ENCODE data around the gene UQCC5.
A peak's percentile ranks its signal among the peaks of the same experiment; 100 is the strongest.

The UQCC5 gene

GRCh38 chr3:52536369-52537164 is at the start of gene UQCC5:
TSS of gene UQCC5 (plus strand) at chr3:52536605. CDS start at chr3:52536756, 151 bp downstream.
- DNase-seq (ENCODE audit: low read depth, low spot score), result peak; percentile 95

- no peak for DNase-seq (ENCODE audit: low read depth, low spot score)
These were observed 49.2 kb upstream of the UQCC5 start for GRCh38 chr3:52487050-52487787.

GRCh38 chr3:52487788-52488691 is 48.4 kb upstream of the UQCC5 start:
- no peak for DNase-seq (ENCODE audit: low read depth, low spot score)

GRCh38 chr3:52488746-52489145 is 47.7 kb upstream of the UQCC5 start:
- DNase-seq (ENCODE audit: low read depth, low spot score), result no peak

GRCh38 chr3:52489453-52489852 is 47.0 kb upstream of the UQCC5 start:
- no peak for DNase-seq (ENCODE audit: low read depth, low spot score)

GRCh38 chr3:52490035-52490938 is 46.1 kb upstream of the UQCC5 start:
- DNase-seq (ENCODE audit: low read depth, low spot score), result no peak

- DNase-seq (ENCODE audit: low read depth, low spot score), result no peak
These were observed 45.4 kb upstream of the UQCC5 start for GRCh38 chr3:52490939-52491526.

- no peak for DNase-seq (ENCODE audit: low read depth, low spot score)
These were observed 44.3 kb upstream of the UQCC5 start for GRCh38 chr3:52492059-52492458.

GRCh38 chr3:52493232-52494017 is 43.0 kb upstream of the UQCC5 start:
- DNase-seq (ENCODE audit: low read depth, low spot score), result no peak

GRCh38 chr3:52494445-52494844 is 42.0 kb upstream of the UQCC5 start:
- no peak for DNase-seq (ENCODE audit: low read depth, low spot score)

- DNase-seq (ENCODE audit: low read depth, low spot score), result no peak
These were observed 41.4 kb upstream of the UQCC5 start, which contains the start of gene STAB1 for GRCh38 chr3:52494886-52495495. TSS of gene STAB1 (plus strand) at chr3:52495338. CDS start at chr3:52495414, 76 bp downstream.

GRCh38 chr3:52495777-52496602 is 40.4 kb upstream of the UQCC5 start:
- no peak for DNase-seq (ENCODE audit: low read depth, low spot score)

GRCh38 chr3:52498137-52499054 is 38.0 kb upstream of the UQCC5 start:
- no peak for DNase-seq (ENCODE audit: low read depth, low spot score)

- DNase-seq (ENCODE audit: low read depth, low spot score), result no peak
These were observed 35.4 kb upstream of the UQCC5 start for GRCh38 chr3:52501046-52501445.

- no peak for DNase-seq (ENCODE audit: low read depth, low spot score)
These were observed 34.4 kb upstream of the UQCC5 start for GRCh38 chr3:52502001-52502400.

- DNase-seq (ENCODE audit: low read depth, low spot score), result no peak
These were observed 33.5 kb upstream of the UQCC5 start for GRCh38 chr3:52502808-52503350.

Measured in activated naive CD8-positive, alpha-beta T cell treated with anti-CD3 and anti-CD28 coated beads, Interleukin-2, amount 50 U/mL, for 16 hours (primary cell).